Right lobe of liver (tissue), 6 donors: ENCODE measurements around the gene CACNA1C. TPM values are rescaled to one million over a fixed set of nuclear protein-coding genes. Genes with fewer than 3 reads are reported as not detected.

Source experiments
- ATAC-seq, 4 donors: fragments of 200-7000 bp; cut with Tn5 transposase; one replicate each; pipeline ENCODE4 v1.9.1; 2020; ENCODE audit warnings: mild to moderate bottlenecking in 4 of 4, moderate library complexity in 4 of 4
- DNase-seq, 3 donors: peaks; one replicate each; pipeline ENCODE4 v3.0.0-alpha.2; 2020
- H3K27ac ChIP-seq, 3 donors: fragments of 200-600 bp; one replicate each; pipeline ENCODE4 v1.8.0; 2022
- H3K27me3 ChIP-seq, 2 donors: fragments of 200-600 bp; one replicate each; pipeline ENCODE4 v1.8.0; 2022
- H3K36me3 ChIP-seq, 4 donors: fragments of 200-600 bp; sonication (generic) in 1 of 4; one replicate each; pipeline versions ENCODE4 v1.5.1 to v1.8.0; 2017 to 2022; ENCODE audit warnings: control low read depth in 1 of 4
- H3K4me1 ChIP-seq, 4 donors: fragments of 200-600 bp; sonication (generic) in 1 of 4; one replicate each; pipeline versions ENCODE4 v1.5.1 to v1.8.0; 2017 to 2022; ENCODE audit warnings: control low read depth in 1 of 4
- H3K4me3 ChIP-seq, 3 donors: fragments of 200-600 bp; one replicate each; pipeline ENCODE4 v1.8.0; 2022
- H3K9me3 ChIP-seq, 4 donors: fragments of 200-600 bp; sonication (generic) in 1 of 4; one replicate each; pipeline versions ENCODE4 v1.5.1 to v1.8.0; 2017 to 2022; ENCODE audit warnings: control low read depth in 1 of 4
- CTCF ChIP-seq, 4 donors: fragments of 200-600 bp in 3 of 4; fragments of 450-650 bp in 1 of 4; IDR thresholded peaks; one replicate each; pipeline versions ENCODE4 v1.5.1 to v1.8.0; 2016 to 2022; ENCODE audit warnings: antibody characterized with exemption in 4 of 4, mild to moderate bottlenecking in 2 of 4
- POLR2A ChIP-seq: fragments of 450-650 bp; IDR thresholded peaks from one replicate; pipeline ENCODE4 v1.6.1; 2017; ENCODE audit warnings: antibody characterized with exemption, mild to moderate bottlenecking
- WGBS: methylation state at CpG from one replicate; pipeline ENCODE4 v1.1.6; 2018; ENCODE audit warnings: low coverage, low lambda C conversion rate; ENCODE audit not compliant: insufficient coverage; ENCODE audit errors: missing lambda C conversion rate; 5-methylcytosine and 5-hydroxymethylcytosine counted together
- intact Hi-C, 2 donors: fragments of 100-400 bp; cut with DNase I; formaldehyde crosslinking; loops; one replicate each; pipeline versions ENCODE4 v1.11.2 to v1.14.1; 2022
- total RNA-seq, 6 experiments: library from RNA; depleted of rRNA in 2 of 6; stranded (reverse); fragments of >200 nt in 2 of 6; fragmentation: NEBNext Ultra II Directional in 3 of 6; extraction: Animal tissue kit (Norgen Biotek cat#: 25700) in 3 of 6; gene quantifications; one replicate each; pipeline versions ENCODE4 v1.1.0 to v1.2.4, GENCODE V29; 2016 to 2023
- donor health status: DM: no; HTN: yes; CAD: no.
- donor health status: DM: no; HTN: no; CAD: no.
- donor health status: DM: no; HTN: no; CAD: no.
- donor health status: DM: no; HTN: yes; CAD: no.
- donor health status: DM: no; HTN: yes; CAD: no.

CACNA1C gene
- total RNA-seq, 6 experiments from 2014 or later = 0.18 to 1.0 (median 0.57) TPM

GRCh38 chr12:2183556-2184541, 131.1 kb downstream of the CACNA1C start:
- H3K4me1 ChIP-seq = no peaks in the 10 kb centered on the region
- no peaks in the 10 kb centered on the region for H3K9me3 ChIP-seq
- no peak overlapping the region for H3K27ac ChIP-seq
- WGBS = 42% methylated on average over 19 of the region's 23 CpGs
- intact Hi-C loops = no loop called here
- DNase-seq (no peak), ATAC-seq (no peak)
- H3K36me3 ChIP-seq = no peaks in the 10 kb centered on the region
- TF ChIP-seq POLR2A = no peak
- no peak for TF ChIP-seq CTCF (IDR thresholded peaks at IDR 0.05)
- no peak overlapping the region for H3K4me3 ChIP-seq
- no peaks in the 10 kb centered on the region for H3K27me3 ChIP-seq

- no peak overlapping the region for H3K27ac ChIP-seq
- no peaks in the 10 kb centered on the region for H3K4me1 ChIP-seq
- H3K9me3 ChIP-seq = no peaks in the 10 kb centered on the region
- TF ChIP-seq POLR2A (no peak), CTCF (IDR thresholded peaks at IDR 0.05) (no peak)
- 90% methylated on average over 12 of the region's 21 CpGs for WGBS
- intact Hi-C loops = no loop called here
- no peaks in the 10 kb centered on the region for H3K36me3 ChIP-seq
- ATAC-seq (no peak), DNase-seq (no peak)
- H3K4me3 ChIP-seq = no peak overlapping the region
- no peaks in the 10 kb centered on the region for H3K27me3 ChIP-seq
Observed at GRCh38 chr12:2185751-2186341, 133.1 kb downstream of the CACNA1C start.

- 33% methylated on average over 3 of the region's 15 CpGs for WGBS
- intact Hi-C loops = no loop called here
- DNase-seq (no peak), ATAC-seq (no peak)
- no peaks in the 10 kb centered on the region for H3K4me1 ChIP-seq
- TF ChIP-seq POLR2A = no peak
- TF ChIP-seq CTCF (IDR thresholded peaks at IDR 0.05) = no peak
- no peak overlapping the region for H3K4me3 ChIP-seq
- no peaks in the 10 kb centered on the region for H3K36me3 ChIP-seq
- H3K9me3 ChIP-seq = no peaks in the 10 kb centered on the region
- H3K27me3 ChIP-seq = no peaks in the 10 kb centered on the region
- H3K27ac ChIP-seq = no peak overlapping the region
Observed at GRCh38 chr12:2187195-2187945, 134.6 kb downstream of the CACNA1C start.

DNA sequence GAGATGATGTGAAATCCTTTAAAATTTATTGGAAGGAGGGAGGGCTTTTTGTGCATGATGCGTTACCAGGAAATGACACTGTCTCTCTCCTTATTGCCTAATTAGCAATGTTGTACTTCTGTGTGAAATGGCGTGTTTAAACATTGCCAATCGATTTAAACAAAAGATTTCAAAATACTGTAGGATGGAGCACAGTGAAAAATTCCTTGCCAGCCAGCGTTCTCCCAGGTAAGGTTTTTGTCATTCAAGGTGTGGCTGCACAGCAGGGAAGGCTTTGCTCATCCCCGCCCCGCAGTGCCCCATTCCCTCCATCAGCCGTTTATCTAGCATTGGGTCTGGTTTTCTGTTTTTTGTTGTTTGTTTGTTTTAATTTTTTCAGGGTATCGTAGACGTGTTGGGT, 137.3 kb downstream of the CACNA1C start:
- no peaks in the 10 kb centered on the region for H3K36me3 ChIP-seq
- ATAC-seq (peak in 2 of 4 donors; percentile 16 to 56), DNase-seq (no peak)
- no peaks in the 10 kb centered on the region for H3K9me3 ChIP-seq
- H3K4me1 ChIP-seq = no peaks in the 10 kb centered on the region
- no peak overlapping the region for H3K4me3 ChIP-seq
- WGBS = 43% methylated on average over 9 of the region's 9 CpGs
- intact Hi-C loops = no loop called here
- H3K27ac ChIP-seq = no peak overlapping the region
- TF ChIP-seq CTCF (IDR thresholded peaks at IDR 0.05) (no peak), POLR2A (no peak)
- H3K27me3 ChIP-seq = no peaks in the 10 kb centered on the region
